HG02678 (cell line): ENCODE measurements around the gene SLC37A1.

Source experiments
- ATAC-seq: cut with Tn5 transposase; IDR thresholded peaks from one replicate; pipeline ENCODE4 v1.9.1; 2021; ENCODE audit warnings: mild to moderate bottlenecking, moderate library complexity; ENCODE audit not compliant: unreplicated experiment

The SLC37A1 gene

DNA sequence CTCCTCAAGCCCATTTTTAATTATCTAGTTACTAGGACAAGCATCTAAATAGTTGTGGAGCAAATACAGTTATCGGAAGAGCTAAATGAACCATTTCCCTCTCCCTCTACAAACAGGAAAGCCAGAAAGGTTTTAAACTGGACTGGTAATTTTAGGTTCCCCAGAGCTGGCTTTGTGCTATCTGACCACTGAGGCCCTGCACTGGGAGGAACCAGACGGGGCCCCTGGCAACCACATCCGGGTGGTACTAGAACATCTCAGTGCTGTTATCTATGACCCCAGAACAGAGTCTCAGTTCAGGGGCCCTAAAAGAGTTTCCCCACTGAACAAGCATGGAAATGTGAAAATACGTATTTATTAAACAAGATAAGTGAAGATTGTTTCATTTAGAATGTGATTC lies 9.9 kb upstream of the SLC37A1 start:
- no peak for ATAC-seq

DNA sequence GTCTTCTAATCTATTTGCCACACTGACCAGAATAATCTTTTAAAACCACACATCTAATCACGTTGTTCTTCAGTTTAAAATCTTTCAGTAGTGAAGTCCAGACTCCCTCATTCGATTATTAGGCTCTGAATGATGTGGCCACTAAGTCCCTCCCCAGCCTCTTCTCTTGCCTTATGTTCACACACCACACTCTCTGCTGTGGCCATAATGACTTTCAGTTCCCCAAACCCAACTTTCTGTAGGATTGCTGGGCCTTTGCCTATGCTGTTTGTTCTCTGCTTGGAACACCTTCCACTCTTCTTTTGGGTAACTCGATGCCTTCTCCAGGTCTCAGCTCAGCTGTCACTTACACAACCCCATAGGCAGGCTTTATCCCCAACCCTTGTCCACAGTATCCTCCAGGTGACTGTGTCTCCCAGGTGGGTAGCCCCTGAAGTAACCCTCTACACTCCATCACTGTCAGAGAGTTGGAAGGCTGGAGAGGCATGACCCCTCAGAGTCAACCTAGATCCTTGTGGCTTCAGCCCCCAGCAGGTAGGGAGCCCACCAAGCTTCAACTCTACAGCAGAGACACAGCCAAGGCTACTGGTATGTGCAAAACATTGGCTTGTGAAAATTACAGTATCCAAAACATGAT lies 8.4 kb upstream of the SLC37A1 start:
- peak; percentile 87 for ATAC-seq

DNA sequence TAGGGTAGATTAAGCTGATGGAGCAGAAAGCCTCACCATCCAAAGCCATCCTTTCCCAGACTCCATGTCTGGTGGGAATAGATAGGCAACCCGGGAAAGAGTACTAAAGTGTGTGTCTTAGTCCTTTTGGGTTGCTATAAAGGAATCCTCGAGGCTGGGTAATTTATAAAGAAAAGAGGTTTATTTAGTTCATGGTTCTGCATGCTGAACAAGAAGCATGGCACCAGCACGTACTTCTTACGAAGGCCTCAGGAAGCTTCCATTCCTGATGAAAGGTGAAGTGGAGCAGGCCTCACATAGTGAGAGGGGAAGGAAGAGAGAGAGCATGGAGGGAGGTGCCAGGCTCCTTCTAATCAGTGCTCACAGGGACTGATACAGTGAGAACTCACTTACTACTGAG lies 6.2 kb upstream of the SLC37A1 start:
- no peak for ATAC-seq

DNA sequence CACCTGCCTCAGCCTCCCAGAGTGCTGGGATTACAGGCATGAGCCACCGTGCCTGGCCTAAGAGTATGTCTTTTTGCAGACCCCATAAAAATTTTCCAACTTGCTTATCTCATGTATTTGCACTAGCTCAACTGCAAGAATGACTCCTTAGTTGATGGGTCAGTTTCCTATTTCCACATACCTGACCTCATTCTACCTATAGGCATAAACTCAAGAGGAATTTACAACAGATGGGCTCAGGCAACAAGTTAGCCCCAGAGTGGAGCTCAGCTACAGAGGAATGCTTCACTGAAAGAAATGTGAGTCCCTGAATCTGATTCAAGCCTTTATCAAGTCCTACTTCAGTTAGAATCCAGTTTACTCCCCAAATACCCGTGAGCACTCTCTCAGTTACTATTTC lies 5.3 kb upstream of the SLC37A1 start:
- no peak for ATAC-seq

DNA sequence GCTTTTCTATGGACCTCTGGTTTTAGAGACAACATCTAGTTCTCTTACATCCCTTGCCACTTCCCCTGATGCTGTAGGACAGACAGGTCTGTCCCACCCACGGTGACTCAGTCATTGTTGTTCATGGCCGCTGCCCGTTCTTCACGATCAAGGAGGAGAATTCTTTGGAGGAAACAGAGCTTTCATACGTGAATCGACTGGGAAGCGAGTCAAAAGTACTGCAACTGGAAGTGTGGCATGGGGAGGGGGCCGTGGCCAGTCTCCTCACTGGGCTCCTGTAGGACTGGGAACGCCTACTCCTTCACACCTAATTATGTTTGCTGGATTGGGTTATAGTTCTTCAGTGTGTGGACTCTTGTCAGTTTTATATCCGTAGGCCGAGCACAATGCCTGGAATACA lies 4.4 kb upstream of the SLC37A1 start:
- ATAC-seq: no peak

DNA sequence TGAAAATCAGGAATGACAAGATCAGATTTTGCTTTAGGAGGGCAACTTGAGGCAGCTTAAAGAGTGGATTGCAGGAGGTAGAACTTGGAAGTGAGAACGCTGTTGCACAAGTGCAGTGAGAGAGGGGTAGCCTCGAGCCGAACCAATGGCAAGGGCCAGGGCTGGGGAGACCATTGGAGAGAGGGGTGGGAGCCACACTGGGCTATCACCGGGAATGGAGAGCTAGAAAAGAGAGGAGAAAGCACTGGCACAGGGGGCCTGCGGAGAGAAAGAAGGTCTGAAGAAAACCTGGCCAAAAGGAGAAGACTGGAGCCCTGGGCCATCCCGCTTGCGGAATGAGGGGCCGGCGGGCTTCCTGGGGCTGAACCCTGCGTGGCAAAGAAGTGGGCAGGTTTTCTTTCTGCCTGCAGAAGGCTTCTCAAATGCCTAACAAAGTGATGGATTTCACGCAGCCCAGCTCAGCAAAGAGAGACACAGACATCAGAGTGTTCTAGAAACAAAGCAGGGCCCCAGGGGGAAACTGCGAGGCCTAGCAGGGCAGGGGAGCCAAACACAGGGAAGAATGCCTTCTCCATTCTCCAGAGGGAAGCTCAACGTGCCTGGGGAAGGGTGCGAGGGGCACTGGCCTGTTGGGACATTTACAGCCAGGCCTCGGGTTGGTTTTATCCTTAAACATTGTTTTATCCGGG lies 1.2 kb upstream of the SLC37A1 start:
- no peak for ATAC-seq

DNA sequence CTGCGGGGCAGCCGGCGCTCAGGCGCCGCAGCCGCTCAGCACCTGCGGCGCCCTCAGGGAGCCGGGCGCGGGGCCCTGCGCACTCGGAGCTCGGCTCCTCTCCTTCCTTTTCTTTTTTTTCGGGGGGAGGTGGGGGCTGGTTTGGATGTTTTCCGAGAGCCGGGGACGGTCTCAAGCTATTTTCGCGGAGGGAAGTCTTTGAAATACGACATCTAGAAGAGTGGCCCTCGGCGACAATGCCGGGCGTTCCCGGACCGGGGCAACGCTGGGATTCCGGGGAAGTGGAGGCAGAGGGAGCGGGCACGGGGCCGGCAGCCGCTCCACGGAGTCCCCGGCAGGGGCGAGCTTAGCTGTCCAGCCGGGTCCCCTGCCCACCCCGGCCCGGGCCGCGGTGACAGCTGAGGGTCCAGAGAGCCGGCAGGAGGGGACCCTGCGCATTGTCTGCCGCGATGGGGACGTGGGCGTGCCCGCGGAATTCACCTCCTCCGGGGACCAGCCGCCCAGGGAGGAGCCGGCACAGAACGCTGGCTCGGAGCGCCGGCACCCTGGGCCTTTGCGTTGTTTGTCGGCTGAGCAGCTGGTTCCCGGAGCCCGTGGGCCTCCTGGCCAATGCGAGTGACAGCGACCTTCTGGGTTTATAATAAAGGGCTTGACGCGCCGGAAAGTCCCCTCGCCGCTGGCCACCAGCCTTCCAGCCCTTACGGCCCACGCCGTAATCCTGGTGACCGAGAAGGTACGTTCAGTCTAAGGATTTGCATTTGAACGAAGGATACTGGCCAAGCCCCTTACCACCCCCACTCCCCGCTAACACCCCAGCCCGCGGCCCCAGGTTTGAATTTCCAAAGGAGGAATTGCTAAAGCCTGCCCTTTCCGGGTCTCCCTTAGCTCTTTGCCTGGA lies 582 bp downstream of the SLC37A1 start:
- peak; percentile 44 for ATAC-seq

DNA sequence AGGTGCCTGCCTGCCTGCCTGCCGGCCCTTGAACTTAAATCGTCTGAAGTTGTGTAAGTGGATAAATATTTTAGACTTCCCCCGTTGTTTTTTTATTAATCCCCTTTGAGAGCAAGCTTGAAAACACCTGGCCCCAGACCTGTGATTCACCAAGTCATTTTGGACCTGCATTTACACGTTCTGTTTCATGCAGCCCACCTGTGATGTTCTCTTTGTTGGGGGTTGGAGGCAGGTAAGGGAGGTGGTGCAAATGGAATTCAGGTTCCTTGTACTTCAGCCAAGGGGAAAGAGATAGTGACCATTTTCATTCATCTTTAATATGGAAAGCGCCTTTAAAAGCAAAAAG lies 1.2 kb downstream of the SLC37A1 start:
- ATAC-seq: no peak

DNA sequence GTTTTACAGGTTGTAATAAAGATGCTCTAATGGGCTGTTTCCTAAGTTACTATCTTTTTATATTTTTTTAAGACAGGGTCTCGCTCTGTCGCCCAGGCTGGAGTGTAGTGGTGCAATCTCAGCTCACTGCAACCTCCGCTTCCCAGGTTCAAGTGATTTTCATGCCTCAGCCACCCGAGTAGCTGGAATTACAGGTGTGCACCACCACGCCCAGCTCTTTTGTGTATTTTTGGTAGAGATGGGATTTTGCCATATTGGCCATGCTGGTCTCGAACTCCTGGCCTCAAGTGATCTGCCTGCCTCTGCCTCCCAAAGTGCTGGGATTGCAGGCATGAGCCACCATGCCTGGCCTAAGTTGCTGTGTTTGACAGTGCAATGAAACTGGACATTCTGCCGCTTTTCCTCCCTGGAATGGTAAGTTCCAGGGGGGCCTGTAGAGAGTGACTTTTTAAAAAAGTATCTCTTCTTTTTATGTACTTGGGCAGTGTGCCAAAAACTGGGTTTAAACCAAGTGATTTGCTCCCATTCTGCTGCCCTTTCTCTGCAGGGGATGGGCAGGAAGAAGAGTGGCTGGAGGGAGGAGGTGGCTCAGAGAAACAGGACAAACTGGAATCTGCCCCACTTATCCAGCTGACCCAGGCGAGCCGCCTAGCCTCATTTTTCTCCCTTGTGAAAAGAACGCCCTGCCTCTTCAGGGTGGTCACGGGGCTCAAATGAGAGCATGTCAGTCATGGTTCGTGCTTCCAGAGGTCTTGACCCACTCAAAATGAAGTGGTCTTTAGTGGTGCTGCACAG lies 2.3 kb downstream of the SLC37A1 start:
- no peak for ATAC-seq

DNA sequence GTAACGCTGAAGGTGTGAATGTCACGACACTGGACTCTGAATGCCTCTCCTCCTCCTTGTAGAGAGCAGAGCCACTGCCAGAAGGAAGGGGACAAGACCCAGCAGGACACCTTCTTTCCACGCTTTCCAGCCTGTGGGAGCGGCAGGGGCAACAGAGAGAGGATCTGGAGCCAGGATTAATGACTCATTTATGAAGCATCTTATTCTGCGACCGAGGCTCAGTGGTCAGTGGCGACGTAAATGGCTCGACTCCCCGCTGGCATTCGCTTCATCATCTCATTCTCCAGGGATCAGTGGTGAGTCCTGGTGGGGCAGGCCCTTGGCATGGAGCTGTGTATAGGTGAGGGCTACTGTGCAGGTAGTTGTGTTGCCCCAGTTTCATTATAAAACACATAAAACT lies 4.6 kb downstream of the SLC37A1 start:
- ATAC-seq: no peak

DNA sequence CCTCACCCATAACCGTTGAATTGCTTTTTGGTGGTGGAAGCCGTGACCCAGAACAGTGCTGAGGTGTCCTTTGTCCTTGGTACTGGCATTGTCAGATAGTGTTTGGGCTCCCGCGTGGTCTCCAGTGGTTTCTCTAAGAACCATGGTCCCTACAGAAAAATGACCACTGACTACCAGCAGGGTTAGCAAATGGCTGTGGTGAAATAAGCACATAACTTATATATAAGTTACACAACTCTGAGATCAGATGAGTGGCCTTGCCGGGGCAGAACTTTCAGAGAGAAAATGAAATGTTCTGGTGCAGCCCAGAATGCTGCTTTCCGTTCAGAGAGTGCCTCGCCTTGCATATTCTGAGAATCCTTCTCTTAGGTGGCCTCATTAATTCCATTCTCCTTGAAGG lies 5.0 kb downstream of the SLC37A1 start:
- ATAC-seq: no peak

DNA sequence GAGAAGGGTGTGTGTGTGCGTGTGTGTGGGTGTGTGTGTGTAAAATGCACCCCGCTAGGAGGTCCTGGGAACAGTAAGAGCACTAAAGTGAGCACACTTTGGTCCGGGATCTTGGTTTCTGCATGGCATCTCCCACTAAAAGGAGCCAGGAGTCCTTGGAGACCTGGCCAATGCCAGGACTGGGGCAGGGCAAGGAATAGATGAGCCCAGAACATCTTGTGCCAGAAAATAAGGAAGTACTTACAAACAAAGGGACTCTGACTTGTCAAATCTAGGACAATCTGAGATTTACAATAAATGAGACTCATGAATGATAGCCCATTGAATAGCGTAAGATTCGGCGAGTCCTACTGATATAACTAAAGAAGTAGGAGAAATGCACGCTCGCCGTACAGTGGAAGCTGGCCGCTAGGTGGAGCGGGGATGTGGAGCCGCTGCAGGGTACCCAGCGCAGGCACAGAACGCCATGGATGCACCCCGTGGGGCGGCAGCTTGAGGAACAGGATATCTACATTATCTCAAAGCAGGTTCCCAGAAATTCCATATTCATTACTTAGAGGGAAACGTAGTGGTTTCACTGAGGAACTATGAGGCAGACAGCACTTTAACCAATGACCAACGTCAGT lies 7.1 kb downstream of the SLC37A1 start:
- no peak for ATAC-seq

DNA sequence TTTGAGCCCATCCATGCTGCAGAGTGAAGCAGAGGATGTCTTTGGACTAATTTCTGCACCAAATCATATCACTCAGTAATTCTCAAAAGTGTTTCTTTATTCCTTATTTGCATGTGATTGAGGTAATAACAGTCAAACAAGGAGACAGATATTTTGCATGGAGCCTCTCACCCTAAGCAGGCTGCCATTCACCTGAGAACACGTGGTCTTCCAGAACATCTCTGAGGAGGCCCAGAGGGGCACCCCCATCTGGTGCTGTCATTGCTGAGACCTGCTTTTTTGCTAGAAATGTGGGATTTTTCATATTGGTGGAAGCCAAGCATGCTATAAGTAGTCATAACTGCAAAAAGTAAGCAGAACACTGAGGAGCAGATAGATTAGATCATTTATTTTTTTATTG lies 7.7 kb downstream of the SLC37A1 start:
- ATAC-seq: no peak

DNA sequence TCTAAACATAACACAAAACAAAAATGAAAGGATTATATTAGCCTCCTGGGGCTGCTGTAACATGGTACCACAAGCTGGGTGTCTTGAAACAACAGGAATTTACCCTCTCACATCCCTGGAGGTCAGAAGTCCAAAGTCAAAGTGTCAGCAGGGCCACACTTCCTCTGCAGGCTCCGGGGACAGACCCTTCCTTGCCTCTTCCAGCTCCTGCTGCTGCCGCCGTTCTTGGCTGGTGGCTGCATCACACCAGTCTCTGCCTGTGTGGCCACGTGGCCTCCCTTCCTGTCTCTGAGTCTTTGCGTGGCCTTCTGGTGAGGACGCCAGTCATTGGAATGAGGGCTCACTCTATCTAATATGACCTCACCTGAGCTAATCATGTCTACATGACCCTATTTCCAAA lies 8.2 kb downstream of the SLC37A1 start:
- no peak for ATAC-seq

DNA sequence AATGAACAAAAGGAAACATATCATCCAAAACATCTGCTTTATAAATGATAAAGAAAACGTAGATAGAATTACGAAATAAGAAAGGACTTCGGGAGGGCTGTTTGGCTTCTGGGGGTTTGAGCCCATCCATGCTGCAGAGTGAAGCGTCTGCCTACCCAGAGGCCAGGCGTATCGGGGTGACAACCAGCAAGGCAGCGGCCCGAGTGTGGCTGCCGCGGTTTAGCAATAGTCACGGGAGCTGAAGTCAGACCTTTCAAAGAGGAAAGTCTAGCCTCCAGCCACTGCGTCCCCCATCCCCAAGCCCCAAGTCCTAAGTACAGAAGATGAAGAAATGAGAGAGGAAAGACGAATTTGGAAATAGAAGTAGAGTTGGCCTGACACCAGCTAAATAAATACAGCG lies 8.6 kb downstream of the SLC37A1 start:
- ATAC-seq: no peak

DNA sequence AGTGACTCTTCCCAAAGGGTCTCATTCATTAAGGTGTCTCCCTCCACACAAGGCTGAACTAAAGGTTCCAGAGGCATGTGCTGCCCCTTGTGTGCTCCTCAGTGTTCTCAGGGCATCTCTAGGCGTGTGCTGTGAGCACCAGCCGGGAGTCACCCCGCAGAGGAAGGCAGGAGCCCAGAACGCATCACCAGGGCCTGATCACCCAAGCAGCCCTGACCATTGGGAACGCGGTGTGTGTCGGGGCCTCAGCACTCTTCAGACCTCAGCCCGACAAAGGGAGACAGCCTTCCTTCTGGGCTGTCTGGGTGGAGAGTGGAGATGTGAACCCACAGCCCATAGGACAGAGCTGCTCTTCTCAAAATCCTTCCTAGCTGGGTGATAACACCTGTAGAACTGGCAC lies 9.1 kb downstream of the SLC37A1 start:
- no peak for ATAC-seq

DNA sequence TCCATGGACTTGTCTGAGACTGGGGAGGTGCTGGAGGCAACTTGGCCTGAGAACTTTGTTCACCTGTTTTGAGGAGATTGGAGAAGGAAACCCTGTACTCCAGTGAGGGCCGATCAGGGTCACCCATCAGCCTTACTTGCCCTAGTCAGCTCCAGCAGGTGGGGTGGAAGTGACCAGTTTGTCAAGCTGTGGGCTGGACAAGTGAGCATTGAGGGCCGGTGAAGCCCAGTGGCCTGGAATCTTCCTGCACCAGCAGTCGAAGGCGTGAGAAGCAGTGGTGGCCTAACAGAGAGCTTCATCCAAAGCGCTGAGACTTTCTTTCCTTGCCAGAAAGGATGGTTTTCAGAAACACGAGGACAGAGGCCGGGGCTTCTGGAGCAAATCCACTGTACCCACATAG lies 9.6 kb downstream of the SLC37A1 start:
- no peak for ATAC-seq

DNA sequence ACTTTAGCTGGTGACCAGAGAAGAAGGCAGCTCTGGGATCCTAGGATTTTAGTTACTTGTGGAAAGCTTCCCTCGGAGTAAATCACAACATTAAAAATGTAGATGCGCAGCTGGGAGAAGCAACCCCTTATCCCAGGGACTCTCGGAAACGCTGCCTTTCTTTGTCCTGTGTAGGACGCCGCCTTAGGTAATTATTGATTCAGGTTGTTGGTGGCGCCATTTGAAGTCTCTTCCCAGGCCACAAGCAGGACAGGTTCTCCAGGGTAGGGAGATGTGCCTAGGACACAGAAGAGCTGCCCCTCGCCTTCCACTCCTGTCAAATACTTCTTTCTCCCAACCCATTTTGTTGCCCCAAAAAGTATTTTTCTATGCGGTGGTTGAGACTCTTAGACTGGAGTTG lies 10.3 kb downstream of the SLC37A1 start:
- ATAC-seq: no peak

DNA sequence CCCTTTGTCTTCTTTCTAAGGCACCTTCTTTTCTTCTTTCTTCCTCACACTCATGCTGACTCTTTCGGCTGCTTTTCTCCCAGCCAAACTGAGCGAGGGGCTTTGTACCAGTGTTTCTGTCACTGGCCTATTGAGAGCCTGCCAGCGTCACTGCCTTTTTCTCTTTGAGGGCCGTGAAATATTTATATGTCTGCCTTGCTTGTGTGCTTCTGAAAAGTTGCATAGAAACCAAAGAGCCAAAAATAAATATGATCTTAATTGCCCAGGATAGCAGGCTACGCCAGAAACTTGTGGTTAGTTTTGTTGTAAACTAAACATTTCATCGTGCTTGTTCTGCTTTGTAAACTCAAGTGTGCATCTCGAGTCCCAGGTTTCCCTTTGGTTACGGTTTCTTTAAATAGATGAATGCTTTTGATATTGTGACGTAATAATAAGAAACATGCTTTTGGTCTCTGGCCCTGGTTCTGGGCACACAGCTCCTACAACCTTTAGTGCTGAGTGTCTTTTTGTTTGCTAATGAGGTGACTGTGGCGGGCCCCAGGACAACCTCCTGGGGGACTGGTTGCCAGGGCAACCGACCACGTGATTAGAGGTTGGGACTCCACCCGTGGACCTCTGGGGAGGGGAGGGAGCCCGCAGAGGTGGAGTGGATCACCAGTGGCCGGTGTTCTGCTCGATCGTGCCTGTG lies 10.8 kb downstream of the SLC37A1 start:
- ATAC-seq: peak; percentile 71

DNA sequence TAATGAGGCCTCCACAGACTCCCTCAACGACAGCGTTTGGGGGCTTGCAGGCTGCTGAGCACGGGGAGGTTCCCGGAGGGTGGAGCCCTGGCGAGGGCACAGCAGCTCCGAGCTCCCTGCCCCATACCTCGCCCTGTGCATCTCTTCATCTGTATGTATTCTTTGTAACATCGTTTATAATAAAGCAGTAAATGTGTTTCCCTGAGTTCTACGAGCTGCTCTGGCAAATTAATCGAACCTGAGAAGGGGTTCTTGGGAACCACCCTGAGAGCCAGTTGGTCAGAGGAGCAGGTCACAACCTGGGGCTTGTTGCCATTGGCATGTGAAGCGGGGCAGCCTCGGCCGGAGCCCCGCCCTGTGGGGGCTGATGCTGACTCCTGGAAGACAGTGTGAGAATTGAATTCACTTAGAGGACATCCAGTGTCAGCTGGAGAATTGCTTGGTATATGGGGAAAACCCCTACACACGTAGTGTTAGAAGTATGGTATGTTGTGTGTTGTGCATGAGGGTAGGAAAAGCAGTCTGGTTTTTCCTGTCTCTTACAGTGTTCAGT lies 11.5 kb downstream of the SLC37A1 start:
- ATAC-seq: no peak
